HS-5 (cell line): ENCODE measurements around the gene C1QB.

Experiments
- DNase-seq: peaks from one replicate; pipeline ENCODE4 v3.0.0-alpha.2; 2012; ENCODE audit warnings: low read depth

Gene C1QB, protein sequence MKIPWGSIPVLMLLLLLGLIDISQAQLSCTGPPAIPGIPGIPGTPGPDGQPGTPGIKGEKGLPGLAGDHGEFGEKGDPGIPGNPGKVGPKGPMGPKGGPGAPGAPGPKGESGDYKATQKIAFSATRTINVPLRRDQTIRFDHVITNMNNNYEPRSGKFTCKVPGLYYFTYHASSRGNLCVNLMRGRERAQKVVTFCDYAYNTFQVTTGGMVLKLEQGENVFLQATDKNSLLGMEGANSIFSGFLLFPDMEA

DNA sequence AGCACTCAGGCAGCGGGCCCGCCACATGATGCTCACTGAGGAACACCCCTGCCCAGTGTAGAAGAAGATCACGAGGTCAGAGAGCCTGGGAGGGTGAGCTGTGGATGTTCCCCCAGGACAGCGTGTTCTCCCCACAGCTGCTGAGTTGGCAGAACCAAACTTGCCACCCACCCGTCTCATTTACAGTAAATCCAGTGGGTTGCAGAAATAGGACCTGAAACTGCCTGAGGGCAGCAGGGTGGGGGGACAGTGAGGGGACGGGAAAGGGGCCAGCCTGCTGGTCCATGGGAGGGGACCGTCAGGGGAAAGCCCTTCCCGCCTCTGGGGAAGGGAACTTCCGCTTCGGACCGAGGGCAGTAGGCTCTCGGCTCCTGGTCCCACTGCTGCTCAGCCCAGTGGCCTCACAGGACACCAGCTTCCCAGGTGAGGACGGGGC, at the start of gene C1QB:
Gene C1QB, plus strand, starts transcription at position 356 of the 436 bp plus-strand sequence. CDS start 6,227 bp downstream, outside the sequence.
- DNase-seq, result no peak

DNA sequence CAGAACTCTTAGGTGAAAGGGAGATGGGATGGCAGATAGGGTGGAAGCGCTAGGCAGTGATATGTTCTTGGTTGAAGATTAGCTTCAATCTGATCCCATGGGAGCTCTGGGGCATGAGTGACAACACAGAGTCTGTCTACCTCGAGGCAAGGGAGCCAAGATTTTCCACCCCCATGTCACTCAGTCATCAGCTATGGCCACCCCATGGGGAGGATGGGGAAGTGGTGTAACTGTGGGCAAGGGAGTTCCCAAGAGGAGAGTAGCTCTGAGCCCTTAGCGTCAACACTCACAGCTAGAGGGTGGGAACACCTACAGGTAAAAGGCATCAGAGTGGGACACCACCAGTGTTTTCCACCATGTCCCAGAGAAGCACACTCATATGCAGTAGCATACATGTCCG, 46.9 kb upstream of the C1QB start:
- DNase-seq, result no peak

DNA sequence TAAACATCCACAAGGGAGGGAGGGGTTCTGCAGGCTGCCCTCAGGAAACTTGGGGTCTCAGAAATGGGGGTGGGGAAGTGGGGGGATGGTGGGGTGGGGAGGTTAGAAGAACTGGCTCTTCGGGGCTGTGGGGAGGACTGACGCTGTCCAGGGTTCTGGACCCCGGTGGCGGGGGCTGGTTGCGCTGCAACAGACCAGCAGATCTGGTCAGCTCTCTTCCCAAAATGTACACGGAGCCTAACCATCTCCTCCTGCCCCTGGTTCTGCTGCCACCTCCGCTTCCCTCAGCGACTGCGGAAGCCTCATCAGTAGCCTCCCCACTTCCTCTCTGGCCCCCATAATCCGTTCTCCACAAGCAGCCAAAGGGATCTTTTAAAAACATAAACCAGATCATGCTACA, 45.9 kb upstream of the C1QB start:
- no peak for DNase-seq

DNA sequence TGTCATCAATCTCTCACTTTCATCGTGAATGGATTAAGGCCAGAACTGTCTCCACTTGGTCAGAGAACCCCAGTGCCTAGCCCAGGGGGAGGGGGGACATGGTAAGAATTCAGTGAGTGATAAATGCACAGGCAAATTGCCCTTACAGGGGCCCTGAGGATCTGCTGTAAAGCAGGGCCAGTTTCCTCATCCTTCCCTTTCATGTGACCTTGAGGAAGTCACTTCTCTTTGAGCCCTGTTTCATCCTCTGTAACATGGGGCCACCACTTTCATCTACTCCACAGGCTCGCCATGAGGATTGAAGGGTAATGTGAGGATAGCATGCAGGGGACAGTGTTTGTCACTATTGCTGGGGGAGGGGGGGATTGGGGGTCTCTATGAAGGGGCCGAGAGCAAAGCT, 44.7 kb upstream of the C1QB start:
- DNase-seq, result no peak

DNA sequence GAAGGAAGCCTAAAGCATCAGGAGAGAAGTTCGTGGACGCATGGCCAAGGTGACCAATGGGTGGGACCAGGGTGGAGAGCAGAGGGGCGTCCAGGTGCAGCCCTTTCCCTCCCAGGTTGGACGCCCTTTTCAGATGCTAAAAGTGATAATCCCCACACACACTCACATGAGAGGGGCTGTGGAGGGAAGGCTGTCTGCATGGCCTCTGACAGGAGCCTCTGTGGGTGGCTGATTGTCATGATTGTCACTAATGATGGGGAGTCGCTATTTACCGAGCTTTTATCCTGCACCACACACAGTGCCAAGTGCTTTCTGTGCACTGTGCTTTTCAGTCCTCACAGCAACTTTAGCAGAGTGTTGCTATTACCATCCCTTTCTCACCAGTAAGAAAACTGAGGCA, 43.7 kb upstream of the C1QB start:
- DNase-seq, result no peak

DNA sequence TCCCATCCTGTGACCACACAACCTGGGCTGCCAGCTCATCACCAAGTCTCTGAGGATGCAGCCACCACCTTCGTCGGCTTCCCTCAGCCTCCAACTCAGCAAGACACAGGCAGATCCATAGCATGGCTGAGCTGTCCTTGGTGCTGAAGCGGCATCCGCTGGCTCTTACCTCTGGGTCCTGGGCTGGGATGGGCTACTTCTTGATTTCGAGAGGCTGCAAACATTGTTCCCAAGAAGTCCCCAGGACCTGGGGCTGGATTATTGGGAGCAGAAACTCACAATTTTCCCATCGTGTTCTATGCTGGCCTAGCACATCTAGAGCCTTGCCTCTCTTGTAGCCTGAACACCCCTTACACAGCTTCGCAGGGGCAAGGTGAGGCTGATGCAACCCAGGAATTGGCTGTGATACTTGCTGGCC, 41.5 kb upstream of the C1QB start:
- DNase-seq, result no peak

DNA sequence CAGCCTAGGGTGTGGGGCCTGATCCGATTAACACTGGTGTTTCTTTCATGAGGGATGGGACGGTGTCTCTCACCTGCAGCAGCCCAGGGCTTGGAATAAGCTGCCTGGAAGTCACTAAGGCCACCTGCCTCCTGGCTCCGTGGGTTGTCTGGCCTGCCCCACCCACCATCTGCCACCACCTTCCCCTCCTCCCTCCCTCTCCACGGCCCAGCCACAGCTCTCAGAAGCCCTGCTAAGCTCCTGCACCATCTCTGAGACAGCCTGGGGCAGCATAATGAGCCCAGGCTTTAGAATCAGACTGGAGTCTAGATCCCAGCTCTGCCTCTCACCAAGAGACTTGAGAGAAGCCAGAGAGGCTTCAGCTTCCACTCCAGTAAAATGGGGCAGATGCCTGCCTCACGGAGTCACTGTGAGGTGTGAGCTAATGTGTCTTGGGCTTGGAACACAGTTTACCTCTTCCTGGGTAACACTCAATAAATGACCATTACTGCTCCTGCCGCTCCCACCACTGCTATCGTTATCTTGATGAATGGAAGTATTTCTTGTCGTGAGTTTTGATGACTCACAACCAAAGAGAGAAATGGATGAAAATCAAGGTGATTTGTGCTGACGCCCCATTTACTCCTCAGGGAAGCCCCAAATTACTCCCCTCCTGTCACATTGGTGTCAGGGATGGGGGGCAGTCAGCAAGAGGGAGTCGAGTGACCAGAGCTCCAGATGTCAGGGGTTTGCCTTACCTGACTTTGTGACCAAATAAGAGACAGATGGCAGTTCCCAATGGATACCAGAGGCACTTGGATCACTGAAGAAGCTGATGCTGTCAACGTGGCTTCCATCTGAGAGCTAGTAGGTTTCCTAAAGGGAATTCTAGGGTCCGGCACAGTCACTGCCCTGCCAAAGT, 40.1 kb upstream of the C1QB start:
- no peak for DNase-seq

DNA sequence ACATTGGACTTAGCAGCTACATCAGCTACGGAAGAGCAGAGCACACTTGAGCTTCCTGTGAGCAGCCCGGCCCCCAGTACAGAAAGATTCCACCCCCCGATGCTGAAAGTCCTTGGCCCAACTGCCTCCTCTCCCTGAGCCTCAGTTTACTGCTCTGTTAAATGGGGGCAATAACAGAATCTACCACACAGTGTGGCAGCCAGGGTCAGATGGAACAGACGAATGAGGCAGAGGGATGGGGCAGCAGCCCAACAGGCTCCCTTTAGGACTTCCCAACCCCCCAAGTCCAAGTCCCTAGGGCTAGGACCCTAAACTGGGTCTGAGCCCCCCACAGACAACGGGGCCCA, 39.5 kb upstream of the C1QB start:
- DNase-seq, result no peak

DNA sequence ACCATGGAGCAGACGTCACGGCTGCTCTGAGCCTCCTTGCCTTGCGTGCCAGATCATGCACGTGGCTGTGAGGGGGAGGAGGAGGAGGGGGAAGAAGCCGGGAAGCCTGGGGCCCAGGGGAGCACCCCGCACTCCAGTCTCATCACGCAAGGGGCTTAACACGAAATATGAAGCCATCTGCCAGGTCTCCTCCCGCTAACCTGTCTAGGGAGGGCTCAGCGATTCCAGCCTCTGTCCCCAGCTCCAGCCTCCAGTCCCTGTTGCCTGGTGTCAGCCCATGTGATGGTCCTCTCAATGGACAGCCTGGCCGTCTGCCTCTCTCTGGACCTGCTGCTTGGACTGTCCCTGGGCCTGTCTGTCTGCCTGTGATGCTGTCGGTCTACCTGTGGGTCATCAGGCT, 39.1 kb upstream of the C1QB start:
- no peak for DNase-seq

DNA sequence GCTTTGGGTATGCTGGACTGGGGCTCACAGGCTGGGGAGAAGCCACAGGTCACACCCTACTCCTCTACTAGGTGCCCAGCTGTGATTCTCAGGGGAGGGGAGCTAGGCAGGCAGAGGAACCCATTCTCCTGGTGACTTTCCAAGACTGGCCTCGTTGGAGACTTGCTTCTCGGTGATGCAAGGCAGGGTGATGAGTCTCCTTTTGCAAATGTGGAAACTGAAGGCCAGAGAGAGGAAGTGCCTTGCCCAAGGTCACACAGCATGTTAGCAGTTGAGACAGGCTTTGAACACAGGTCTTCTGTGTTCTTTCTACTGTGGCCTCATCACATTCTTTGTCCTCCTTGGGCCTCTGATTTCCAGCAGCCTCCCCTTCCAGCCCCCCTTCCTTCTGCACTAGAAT, 37.1 kb upstream of the C1QB start:
- DNase-seq, result no peak

DNA sequence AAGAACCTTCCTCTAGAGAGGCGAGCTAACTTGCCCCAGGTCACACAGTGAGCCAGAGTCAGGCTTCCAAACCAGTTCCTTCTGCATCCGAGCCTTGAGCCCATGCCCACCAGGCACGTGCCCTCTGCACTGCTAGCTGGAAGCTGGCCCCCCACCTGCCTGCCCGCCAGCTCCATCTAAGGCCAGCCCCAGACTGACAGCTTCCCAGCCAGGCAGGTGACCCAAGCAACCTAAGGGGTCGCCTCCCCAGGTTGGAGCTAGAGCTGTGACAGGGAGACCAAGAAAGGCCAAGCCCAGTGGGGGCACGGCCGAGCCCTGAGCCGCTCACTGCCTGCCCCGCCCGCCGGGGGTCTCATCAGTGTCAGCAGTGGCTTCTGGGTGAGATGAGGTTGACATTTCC, 36.5 kb upstream of the C1QB start:
- no peak for DNase-seq

DNA sequence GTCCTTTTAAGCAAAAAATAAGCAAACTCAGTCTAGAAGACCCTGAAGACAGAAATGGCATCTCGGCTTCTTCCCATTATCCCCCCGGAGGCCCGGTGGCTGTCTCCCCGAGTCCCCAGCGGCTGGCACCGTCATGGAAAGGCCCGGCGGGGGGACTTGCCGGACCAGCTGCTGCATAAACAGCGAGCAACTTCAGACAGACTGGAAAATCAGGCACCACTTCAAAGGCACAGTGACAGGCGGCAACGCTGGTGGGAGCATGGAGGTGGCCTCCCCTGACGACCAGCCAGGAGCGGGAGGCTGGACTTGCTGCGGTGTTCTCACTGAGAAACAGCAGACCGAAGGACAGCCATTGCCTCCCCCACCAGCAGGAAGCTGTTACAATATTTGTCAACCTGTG, 35.0 kb upstream of the C1QB start:
- DNase-seq, result no peak

DNA sequence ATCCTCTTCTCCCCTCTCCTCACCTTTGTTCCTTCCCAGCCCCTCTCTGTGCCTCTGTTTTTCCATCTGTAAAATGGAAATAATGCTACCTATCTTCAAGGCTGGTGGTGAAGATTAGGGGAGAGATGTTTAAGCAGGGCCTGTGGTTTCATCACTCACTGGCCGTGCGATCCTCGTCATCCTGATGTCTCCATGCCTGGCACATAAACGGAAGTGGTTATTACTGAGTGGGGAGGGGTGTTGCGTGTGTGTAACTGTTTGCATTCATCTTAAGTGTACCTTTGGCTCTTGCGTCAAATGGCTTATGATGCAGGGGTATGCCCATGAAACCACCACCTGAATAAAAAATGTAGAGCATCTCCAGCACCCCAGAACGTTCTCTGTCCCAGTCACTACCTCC, 33.8 kb upstream of the C1QB start:
- DNase-seq, result no peak

DNA sequence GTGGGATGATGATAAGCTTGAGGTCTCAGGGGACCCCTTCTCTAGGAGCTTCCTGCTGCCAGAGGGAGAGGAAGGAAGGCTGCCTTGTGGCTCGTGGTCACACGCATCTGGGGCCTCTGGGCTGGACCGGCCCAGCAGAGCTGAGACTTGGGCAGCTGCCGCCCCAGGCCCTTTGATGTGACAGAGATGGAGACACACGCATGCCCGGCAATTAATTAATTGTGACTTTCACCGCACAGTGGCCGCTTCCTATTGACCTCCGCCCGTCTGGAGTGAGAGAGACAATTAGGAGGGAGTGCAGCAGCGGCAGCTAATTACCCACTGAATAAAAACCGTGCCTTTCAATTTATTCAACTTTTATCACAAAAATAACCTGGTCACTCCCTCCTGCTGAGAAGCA, 33.2 kb upstream of the C1QB start:
- no peak for DNase-seq

DNA sequence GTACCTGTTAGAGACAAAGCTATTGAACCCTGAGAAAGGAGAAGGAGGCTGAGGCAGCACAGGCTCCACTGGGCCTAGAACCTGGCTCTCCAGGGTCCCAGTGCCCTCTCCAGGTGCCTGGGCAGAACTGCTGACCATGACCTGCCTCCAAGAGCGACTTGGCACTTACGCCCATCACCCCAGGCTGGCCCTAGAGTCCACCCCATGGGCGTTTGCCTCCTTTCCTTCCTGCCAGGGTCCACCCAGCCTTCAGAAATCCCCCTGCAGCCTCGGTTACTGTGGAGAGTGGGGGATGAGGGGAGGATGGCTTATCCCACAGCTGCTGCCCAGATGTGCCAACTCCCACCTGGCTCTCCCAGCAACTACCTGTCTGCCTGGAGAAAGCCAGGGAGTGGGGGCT, 31.3 kb upstream of the C1QB start:
- DNase-seq, result no peak

DNA sequence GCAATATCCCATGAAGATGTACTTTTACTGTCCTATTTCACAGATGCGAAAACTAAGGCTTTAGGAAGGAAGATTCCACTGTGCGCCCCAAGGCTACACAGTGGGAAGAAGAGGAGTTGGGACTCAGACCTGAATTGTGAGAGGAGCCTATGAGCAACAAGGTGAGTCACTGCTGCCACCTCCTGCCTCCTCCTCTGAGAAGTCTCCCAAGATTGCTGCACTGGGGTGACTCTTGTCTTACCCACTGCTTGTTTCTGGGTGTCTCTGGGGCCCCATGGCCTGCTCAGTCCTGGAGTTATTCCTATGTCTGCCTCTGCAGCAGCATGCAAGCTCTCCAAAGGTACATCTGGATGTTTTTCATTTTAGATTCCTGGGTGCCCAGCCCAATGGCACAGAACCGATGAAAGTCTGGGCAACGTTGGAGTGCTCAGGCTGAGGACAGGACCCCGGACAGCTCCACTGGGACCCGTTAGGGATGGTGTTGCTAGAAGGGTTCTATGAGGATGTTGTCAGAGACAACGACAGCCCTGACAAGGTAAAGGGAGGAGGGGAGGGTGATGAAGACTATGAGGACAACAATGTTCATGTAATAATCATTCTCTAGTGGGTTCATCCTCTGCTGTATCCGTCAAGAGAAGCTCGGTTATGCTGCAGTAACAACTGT, 27.6 kb upstream of the C1QB start:
- DNase-seq, result no peak

DNA sequence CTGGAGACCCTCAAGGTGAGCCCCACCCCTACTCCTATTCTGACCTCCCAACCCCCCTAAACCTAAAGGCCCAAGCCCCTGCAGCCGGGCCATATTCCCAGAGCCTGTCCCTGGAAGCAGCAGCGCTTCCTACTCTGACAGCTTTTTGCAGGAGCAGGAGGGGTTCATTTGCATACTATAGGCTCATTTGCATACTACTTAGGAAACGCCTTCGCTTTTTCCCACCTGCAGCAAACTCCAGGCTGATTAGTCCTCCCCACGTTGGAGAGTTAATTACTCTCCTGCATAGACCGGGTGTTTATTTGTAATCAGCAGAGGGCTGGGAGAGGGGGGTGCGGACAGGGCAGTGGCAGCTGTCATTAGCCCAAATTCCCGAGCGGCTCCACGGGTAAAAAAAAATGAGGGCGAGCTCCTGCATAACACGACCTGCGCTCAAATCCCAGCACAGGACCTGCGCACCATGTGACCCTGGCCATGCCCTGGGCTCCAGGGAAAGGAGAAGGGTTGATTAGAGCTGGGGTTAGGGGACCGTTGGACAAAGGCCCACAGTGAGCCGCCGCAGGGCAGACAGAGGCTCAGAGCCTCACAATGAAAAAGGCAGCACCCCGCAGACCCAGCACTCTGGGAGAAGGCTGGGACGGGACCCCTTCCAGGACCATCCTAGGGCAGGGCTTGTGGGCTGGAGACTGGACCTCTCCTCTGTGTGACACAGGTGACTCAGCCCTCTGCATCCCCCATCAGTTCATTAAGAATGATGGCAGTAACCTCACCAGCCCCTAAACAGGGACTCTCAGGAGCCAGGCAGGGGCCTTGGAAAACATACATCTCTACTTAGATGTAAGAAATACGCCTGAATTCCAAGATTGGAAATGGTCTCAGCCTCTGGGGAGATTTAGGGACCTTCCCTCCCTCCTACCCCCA, 26.5 kb upstream of the C1QB start:
- DNase-seq, result no peak

DNA sequence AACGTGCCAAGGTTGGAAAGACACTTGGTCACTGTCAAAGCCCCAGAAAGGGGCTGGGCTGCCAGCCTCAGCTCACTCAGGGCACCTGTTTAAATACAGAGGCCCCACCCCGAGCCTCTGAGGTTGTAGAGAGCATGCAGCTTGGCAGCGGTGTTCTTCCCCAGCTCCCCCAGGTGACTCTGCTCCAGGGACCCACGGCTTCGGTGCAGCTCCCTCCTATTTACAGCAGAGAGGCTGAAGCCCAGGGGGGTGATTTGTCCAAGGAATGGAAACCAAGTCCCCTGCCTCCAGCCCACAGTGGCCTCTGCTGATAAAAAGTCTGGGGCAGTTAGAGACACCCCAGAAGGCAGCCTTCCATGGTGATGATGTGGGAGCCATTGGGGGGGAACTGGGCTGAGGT, 25.7 kb upstream of the C1QB start:
- DNase-seq, result no peak

DNA sequence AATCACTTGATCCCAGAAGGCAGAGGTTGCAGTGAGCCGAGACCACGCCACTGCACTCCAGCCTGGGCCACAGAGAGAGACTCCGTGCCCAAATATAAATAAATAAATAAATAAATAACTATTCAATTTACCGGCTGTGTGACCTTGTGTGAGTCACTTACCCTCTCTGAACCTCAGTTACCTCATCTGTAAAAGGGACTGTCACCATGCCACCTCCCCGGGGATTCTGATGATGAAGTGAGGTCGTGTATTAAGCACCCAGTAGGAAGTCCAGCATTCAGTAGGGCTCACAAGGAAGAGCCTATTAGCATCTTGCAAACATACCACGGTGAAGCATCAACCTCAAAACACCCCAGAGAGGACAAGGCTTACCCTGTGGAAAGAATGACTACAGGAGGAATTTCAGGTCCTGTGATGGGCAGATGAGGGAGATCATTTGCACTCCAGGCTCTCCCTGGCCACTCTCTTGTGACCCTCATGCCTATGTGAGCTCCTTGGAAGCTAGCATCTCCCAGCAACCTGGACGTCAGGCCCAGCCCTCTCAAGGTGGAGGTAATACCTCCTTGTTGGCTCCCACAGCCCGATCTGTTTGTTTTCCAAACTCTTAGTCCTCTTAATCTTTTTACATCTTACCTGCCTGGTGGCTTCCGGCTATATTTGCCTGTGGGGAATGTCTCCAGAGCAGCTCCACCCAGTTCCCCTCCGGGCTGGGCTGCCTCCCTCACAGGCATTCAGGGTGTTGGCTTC, 24.2 kb upstream of the C1QB start:
- no peak for DNase-seq

DNA sequence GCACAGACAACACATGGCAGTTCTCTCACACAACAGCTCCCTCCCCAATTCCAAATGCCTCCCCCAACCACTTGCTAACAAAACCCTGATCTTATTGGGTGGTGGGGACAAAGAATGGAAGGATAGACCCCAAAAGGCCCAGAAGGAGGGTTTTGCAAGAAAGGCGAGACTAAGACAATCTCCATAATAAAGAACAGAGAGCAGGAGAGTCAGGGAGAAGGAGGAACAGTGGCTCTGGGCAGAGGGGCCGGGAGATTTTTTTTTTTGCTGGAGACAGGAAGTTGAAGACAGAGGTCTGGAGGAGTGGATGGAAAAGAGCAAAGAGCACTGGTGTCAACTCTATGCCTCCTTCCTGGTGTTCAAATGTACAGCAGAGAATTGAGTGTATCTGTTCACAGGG, 23.1 kb upstream of the C1QB start:
- no peak for DNase-seq

DNA sequence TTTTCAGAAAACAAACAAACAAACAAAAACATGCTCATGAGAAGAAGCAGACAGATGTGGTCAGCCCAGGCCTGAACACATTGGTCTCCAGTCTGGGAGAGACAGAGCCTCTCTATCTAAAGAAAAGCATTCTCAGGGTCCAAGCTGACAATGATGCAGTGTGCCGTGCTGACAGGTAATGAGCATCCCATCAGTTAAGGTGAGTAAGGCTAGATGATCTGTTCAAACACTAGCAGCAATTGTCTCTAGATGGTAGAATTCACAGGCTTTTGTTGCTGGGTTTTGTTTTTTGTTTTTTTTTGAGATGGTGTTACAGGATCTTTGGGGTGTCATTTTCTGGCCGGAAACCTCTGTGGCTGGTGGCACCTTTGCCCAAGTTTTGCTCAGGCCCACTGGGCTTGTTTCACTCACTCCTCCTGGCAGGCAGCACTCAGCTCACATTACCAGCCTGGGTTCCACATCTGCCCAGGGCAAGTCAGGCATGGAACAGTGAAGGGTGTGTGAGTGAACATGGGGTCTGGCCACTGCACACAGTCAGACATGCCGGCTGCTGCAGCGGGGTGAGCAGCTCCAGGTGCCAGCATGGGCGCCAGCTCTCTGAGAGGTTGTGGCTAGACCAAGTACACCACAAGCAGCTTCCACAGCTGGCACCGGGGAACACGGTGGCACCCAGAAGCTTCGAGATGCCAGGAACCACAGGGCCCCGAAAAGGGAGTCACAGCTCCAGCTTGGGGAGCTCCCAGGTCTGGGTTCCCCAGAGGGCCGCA, 19.2 kb upstream of the C1QB start:
- no peak for DNase-seq
